LoVo (cell line): ENCODE measurements around the gene DNAAF8.
A peak's percentile ranks its signal among the peaks of the same experiment; 100 is the strongest.

ENCODE experiments used
- DNase-seq: peaks from one replicate; pipeline ENCODE4 v3.0.0-alpha.2; 2016; ENCODE audit warnings: low spot score

The DNAAF8 gene

DNA sequence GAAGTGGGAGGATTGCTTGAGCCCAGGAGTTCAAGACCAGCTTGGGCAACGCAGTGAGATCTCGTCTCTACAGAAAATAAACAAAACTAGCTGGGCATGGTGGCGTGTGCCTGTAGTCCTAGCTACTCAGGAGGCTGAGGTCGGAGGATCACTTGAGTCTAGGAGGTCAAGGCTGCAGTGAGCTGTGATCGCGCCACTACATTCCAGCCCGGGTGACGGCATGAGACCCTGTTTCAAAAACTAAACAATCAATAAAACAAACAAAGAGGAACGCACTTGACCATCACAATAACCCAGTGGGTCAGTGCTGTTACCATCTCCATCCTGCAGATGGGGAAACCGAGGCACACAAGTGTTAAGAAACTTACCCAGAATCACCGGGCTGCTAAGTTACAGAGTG lies 18.9 kb downstream of the DNAAF8 start:
- DNase-seq, result no peak

DNA sequence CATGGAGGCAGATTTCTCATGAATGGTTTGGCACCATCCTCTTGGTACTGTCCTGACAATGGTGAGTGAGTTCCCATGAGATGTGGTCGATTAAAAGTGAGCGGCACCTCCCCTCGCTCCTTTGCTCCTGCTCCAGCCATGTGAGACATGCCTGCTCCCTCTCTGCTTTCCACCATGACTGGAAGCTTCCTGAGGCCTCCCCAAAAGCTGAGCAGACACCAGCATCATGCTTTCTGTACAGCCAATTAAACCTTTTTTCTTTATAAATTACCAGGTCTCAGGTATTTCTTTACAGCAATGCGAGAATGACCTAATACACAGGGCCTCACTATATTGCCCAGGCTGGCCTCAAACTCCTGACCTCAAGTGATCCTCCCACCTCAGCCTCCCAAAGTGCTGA lies 20.5 kb downstream of the DNAAF8 start:
- no peak for DNase-seq

DNA sequence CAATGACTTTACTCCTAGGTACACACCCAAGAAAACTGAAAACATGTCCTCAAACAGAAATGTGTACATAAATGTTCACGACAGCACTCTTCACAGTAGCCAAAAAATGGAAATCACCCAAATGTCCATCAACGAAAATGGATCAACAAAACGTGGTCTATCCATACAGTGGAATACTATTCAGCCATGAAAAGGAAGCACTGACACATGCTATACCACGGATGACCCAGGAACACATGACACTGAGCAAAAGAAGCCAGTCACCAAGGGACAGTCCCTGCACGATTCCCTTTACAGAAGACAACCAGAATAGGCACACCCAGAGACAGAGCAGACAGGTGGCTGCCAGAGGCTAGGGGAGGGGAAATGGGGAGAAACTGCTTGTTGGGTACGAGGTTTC lies 21.4 kb downstream of the DNAAF8 start:
- DNase-seq, result no peak

DNA sequence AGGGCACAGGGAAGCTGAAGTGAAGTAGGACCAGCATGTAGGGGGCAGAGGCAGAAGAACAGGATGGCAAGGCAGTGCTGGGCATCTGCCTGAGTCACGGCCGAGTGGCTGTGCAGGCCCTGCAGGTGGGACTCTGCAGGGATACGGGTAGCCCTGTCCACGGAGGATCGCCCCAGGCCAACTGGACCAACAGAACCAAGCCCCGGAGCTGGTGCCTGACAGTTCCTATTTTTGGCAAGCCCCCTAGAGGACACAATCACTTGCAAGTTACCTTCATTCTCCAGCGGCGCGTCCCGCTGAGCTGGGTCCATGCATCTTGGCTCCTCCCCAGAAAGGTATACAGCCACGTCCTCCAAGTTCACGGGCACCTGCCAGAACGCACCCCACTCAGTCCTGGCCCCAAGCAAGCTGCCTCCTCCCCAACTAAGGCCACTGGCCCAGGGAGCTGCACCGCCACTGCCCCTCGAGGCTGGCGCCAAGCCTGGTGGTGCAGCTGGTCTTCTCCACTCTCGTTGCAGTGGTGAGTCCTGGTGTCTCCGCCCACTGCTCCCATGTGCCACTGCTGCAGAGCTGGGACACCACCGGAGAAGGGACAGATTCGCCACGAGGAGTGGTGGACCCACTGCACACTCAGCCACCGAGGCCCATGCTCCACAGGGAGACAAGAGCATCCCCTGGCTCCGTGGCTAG lies 26.0 kb downstream of the DNAAF8 start:
- no peak for DNase-seq

DNA sequence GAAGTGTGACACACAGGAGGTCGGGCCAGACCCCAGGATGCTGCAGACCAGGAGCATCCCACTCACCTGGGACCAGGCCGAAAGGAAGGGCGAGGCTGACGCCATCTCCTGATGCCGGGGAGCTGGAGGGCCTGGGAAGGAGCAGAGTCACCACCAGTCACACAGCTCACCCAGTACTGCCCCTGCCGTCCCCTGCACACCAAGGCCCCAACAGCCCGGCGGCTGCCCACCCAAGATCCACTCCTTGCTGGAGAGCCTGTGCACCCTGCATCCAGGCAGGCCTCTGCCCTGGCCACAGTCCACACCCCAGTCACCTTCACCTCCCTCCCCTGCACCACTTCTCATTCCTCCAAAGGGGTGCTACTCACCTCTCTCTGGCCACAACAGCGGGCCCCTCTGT lies 27.9 kb downstream of the DNAAF8 start:
- no peak for DNase-seq

DNA sequence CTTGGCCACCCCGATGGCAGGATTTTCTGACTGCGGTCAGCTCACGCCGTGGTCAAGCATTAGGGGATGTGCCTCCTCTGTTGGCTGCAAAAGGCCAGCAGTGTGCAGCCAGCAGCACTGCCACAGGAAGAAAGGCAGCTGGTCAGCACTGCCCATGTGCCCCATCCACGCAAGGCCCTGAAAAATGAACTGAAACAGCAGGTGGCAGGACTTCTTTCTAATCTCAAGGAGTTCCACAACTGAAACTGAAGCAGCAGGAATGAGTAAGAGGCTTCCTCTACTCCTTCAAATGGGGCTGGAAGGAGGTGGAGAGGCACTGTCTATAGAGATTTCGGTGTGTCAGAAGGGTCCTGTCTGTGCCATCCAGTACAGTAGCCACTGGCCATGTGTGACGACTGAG lies 29.5 kb downstream of the DNAAF8 start:
- no peak for DNase-seq

DNA sequence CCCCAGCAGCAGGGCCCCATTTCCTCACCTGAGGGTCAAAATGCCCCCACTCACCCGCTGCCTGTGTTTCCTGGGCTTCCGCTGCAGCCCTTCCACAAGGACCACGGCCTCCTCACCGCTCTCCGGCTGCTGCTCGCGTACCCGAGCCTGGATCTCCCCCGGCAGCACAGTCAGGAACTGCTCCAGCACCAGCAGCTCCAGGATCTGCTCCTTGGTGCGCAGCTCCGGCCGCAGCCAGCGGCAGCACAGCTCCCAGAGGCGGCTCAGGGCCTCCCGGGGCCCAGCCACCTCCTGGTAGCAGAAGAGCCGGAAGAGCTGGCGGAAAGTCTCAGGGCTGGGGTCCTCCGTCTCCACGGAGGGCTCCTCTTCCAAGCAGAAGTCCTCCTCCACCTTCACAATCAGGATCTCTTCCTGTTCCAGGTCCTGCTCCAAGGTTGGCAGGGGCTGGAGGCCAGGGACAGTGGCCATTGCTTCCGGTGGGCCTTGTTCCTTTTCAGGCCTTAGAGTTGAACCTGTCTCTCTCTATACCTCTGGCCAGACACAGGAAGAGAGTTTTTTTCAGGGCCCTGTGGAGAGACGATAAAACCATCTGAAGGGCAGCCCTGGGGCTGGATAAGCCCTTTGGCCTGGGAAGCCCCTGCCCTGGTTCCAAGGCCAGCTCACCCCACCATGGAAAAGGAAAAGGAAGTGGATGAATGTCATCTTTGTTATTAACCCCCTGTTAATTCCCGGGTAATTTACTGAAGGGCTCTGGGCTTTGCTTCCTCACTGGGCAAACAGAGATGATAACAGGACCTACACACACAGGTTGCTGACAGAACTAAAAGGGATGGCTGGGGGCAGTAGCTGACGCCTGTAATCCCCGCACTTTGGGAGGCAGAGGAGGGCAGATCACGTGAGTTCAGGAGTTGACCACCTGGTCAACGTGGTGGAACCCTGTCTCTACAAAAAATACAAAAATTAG lies 31.5 kb downstream of the DNAAF8 start:
- no peak for DNase-seq

DNA sequence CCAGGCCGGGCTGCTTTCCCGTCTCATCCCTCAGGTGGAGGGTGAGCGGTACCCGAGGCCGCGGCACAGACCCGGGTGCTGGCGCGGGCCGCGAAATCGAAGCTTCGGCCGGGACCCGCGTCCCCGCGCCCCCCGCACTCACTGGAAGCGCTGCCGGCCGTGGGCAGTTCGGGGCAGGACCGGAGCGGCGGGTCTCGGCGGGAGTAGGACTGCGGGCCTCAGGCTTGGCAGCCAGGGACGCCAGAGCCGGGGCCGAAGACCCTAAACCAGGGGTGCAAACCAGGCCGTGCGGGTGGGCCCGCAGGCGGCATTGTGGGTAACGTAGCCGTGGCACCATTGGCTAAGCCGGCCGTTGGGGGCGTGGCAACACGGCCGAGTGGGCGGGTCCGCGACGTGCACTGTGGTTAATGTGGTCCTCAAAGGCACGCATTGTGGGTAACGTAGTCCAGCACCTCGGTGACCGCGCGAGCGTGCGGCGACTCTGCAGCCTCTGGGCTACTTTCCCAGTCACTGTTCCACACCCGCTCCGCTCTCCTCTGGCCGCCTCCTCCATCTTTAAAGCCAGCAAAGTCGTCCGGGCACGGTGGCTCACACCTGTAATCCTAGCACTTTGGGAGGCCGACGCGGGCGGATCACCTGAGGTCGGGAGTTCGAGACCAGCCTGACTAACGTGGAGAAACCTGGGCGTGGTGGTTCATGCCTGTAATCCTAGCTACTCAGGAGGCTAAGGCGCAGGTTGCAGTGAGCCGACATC lies 32.7 kb downstream of the DNAAF8 start, which contains the start of gene ZNF500:
Gene ZNF500, minus strand, starts transcription at position 288 of the 754 bp plus-strand sequence. CDS start 1,184 bp downstream, outside the sequence.
- peak; percentile 95 for DNase-seq

GRCh38 chr16:4767872-4768548 lies 33.7 kb downstream of the DNAAF8 start:
- peak; percentile 6 for DNase-seq

DNA sequence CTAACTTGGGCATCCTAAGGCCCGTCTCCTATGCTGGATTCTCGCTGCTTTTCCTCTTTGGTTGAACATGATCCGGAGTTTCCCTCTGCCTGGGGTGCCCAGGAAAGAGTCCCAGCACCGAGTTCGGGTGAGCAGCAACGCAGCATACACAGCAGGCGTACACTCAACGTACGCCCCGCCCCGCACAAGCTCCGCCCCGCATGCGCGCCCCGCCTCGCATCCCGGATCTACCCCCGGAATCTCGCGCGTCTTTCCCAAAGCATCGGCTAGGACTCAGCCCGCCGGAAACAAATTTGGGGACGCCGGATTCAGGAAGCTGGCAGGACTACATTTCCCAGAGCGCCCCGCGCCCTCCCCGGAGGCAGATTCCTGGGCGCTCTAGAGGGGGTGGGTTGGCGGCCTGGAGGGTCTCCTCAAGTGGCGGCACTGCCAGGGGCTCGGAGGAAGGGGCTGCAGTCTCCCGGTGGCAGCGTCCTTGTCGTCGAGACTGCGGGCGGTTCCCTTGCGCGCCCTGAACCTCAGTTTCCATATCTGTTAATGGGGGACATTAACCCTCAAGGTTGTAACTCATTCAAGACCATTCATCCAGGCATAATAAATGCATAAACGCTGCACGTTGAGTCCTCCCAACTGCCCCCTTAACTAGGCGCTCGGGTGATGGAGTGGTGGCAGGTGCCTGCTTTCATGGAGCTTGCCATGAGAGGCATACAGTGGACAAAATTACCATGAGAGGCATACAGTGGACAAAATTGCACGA lies 34.4 kb downstream of the DNAAF8 start:
- DNase-seq, result peak; percentile 96

GRCh38 chr16:4769306-4769638 lies 34.9 kb downstream of the DNAAF8 start:
- no peak for DNase-seq

- no peak for DNase-seq
These were observed 37.3 kb downstream of the DNAAF8 start for GRCh38 chr16:4771646-4772045.

- no peak for DNase-seq
These were observed 38.0 kb downstream of the DNAAF8 start for GRCh38 chr16:4772351-4772750.

DNA sequence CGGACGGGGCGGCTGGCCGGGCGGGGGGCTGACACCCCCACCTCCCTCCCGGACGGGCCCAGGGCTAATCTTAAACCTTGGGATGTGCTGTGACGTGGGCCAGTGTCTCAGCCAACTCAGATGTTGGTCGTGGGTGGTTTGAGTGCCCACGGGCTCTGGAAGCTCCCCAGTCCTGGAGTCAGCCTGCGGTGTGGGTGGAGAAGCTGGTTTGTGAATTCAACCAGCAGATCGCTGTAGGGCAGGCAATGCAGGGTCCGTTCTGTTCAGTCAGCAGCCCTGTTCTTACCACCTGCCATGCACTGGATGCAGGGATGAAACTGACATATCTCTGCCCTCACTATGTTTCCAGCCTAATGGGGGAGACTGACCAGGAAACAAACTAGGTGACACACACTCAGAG lies 40.7 kb downstream of the DNAAF8 start:
- DNase-seq, result no peak

GRCh38 chr16:4776141-4776705 lies 41.9 kb downstream of the DNAAF8 start:
- DNase-seq, result no peak

DNA sequence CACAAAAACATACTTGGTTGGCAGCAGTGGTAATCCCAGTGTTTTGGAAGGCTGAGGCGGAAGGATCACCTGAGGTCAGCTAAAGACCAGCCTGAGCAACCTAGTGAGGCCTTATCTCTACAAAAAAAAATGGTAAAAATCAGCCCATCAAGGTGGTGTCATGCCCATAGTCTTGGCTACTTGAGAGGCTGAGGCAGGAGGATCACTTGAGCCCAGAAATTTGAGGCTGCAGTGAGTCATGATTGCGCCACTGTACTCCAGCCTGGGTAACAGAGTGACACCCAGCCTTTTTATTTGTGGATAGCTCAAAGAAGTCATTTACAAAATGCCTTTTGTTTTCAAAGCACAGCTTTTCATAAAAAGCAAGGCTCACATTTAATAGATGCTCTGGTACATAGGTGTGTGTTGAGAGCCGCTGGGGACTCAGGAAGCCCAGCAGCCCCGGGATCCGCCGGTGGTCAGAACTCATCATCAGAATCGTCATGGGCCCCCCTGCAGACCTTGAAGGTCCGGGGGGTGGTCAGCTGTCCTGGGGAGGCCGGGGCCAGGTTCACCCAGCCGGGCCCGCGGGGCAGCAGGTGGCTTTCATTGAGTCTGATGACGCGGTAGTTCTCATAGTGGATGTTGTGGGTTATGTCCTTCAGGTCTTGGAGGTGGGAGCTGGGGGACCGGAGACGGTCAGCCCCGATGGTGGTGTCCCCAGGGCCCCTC lies 43.2 kb downstream of the DNAAF8 start:
- DNase-seq, result no peak

GRCh38 chr16:4778050-4778392 lies 43.7 kb downstream of the DNAAF8 start:
- no peak for DNase-seq

GRCh38 chr16:4780235-4780634 lies 45.9 kb downstream of the DNAAF8 start:
- peak; percentile 53 for DNase-seq

DNA sequence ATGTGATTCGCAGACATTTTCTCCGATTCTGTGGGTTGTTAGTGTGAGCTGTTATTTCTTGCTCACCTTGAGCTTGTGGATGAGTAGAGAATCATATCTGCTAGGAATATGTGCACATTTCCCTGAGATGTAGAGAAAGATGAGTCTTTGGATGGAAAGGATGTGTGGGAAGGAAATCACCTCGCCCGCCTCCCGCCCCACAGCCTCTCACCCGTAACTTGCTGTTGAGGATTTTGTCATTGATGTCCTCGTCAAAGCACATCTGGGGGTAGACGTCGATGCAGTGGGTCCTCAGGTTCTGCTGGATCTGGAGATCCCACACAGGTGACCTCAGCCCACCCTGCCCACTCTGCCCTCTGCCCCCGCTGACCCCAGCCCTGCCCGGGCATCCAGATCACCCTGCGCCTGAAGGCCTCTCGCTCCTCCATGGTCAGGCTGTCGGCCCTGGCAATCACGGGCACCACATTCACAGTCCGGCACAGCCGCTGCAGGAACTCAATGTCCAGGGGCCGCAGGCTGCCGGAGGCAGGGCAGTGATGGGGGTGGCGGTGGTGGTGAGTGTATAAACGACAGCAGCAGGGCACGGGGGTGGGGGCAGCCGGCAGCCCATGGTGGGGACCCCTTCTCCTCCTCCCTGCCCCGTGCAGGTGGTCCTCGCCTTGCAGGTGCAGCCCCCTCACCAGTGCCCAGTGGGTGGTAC lies 49.1 kb downstream of the DNAAF8 start:
- DNase-seq, result no peak

DNA sequence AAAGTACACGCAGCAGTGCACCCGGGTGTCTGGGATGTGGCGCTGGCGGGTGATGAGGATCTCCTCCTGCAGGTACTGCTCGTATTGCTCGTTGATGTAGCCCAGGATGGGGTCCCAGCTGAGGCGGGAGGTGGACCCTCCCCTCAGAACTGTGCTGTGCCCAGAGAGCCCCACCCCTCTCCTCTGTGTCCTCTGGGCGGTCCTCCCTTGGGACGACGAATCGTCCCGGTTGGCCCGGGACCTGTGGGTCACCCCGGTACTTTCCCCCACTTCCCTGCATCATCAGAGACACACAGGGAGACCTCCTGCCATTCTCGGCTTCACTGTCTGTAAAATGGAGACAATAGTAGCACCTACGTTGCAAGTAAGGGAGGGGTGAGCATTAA lies 49.6 kb downstream of the DNAAF8 start:
- no peak for DNase-seq
